NB4 (cell line): Measurements from ENCODE around the gene TMEM63A.

Source experiments
- CTCF ChIP-seq: IDR thresholded peaks from one replicate; pipeline ENCODE4 v1.5.1; 2012; ENCODE audit warnings: low read depth, low read length
- POLR2A ChIP-seq: IDR thresholded peaks from 2 replicates; pipeline ENCODE4 v1.6.1; 2011; ENCODE audit warnings: mild to moderate bottlenecking; ENCODE audit not compliant: insufficient read length; ENCODE audit errors: extremely low read depth
- TF ChIP-seq, protein P1 (sequence below): IDR thresholded peaks from 2 replicates; pipeline ENCODE4 v1.6.1; 2011; ENCODE audit warnings: low read depth, low read length

GRCh38 chr1:225880636-225881035 lies 1.5 kb downstream of the TMEM63A start:
- TF ChIP-seq CTCF (no peak), POLR2A (no peak)
- TF ChIP-seq, protein P1, sequence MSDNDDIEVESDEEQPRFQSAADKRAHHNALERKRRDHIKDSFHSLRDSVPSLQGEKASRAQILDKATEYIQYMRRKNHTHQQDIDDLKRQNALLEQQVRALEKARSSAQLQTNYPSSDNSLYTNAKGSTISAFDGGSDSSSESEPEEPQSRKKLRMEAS, result no peak
